Parietal lobe (tissue), 1 donor: ENCODE data around the gene DRD4. TPM values are rescaled to one million over a fixed set of nuclear protein-coding genes. Genes with fewer than 3 reads are reported as not detected.

Experiments
- total RNA-seq: library from RNA; depleted of rRNA; stranded (reverse); fragments of >200 nt; gene quantifications from one replicate; pipeline ENCODE4 v1.2.3, GENCODE V29; 2014

Gene DRD4
- 0.31 TPM for total RNA-seq

GRCh38 chr11:636511-637332, at the start of gene DRD4:
TSS of gene DRD4 (plus strand) at chr11:637269. CDS start at chr11:637305, 36 bp downstream.

GRCh38 chr11:615504-616319, 21.4 kb upstream of the DRD4 start, which contains the start of gene IRF7:
TSS of gene IRF7 (minus strand) at chr11:615950. CDS start at chr11:615364, 586 bp downstream.

GRCh38 chr11:624705-625635, 12.1 kb upstream of the DRD4 start, which contains the start of gene CDHR5:
TSS of gene CDHR5 (minus strand) at chr11:624955. CDS start at chr11:624902, 53 bp downstream.

GRCh38 chr11:626475-627307, 10.4 kb upstream of the DRD4 start, which contains the start of gene SCT:
TSS of gene SCT (minus strand) at chr11:627181. CDS start at chr11:627143, 38 bp downstream.

Other genes starting within 250 kb of the DRD4 start
- not detected for gene PKP3, start 243.1 kb upstream of the DRD4 start, total RNA-seq
- 6.6 TPM for gene SIGIRR, start 222.3 kb upstream of the DRD4 start, total RNA-seq
- not detected for gene ANO9, start 195.3 kb upstream of the DRD4 start, total RNA-seq
- 46.3 TPM for gene PTDSS2, start 187.0 kb upstream of the DRD4 start, total RNA-seq
- gene RNH1, start 130.0 kb upstream of the DRD4 start, total RNA-seq, result 44.4 TPM
- 32.6 TPM for gene HRAS, start 101.7 kb upstream of the DRD4 start, total RNA-seq
- gene LRRC56, start 99.7 kb upstream of the DRD4 start, total RNA-seq, result 1.9 TPM
- gene LMNTD2, start 76.5 kb upstream of the DRD4 start, total RNA-seq, result not detected
- gene RASSF7, start 76.3 kb upstream of the DRD4 start, total RNA-seq, result 4.4 TPM
- gene PHRF1, start 60.8 kb upstream of the DRD4 start, total RNA-seq, result 42.6 TPM
- gene IRF7, start 21.3 kb upstream of the DRD4 start, total RNA-seq, result 4.1 TPM
- not detected for gene CDHR5, start 12.3 kb upstream of the DRD4 start, total RNA-seq
- not detected for gene SCT, start 10.1 kb upstream of the DRD4 start, total RNA-seq
- 80.8 TPM for gene DEAF1, start 58.0 kb downstream of the DRD4 start, total RNA-seq
- gene TMEM80, start 58.5 kb downstream of the DRD4 start, total RNA-seq, result 14.7 TPM
- gene EPS8L2, start 69.0 kb downstream of the DRD4 start, total RNA-seq, result not detected
- gene TALDO1, start 110.2 kb downstream of the DRD4 start, total RNA-seq, result 70.1 TPM
- 37.6 TPM for gene GATD1, start 140.2 kb downstream of the DRD4 start, total RNA-seq
- gene CEND1, start 152.8 kb downstream of the DRD4 start, total RNA-seq, result 11.3 TPM
- 28.8 TPM for gene SLC25A22, start 161.0 kb downstream of the DRD4 start, total RNA-seq
- 10.0 TPM for gene PIDD1, start 168.0 kb downstream of the DRD4 start, total RNA-seq
- gene RPLP2, start 172.7 kb downstream of the DRD4 start, total RNA-seq, result 376 TPM
- 9.1 TPM for gene PNPLA2, start 181.6 kb downstream of the DRD4 start, total RNA-seq
- 0.63 TPM for gene CRACR2B, start 190.7 kb downstream of the DRD4 start, total RNA-seq
- gene CD151, start 195.7 kb downstream of the DRD4 start, total RNA-seq, result 51.3 TPM
- gene POLR2L, start 205.3 kb downstream of the DRD4 start, total RNA-seq, result 13.5 TPM
- gene TSPAN4, start 205.6 kb downstream of the DRD4 start, total RNA-seq, result 16.0 TPM